ENCODE results near the gene MDFIC. TPM values are rescaled to one million over a fixed set of nuclear protein-coding genes. Genes with fewer than 3 reads are reported as not detected.

The MDFIC gene
- total and polyA plus RNA-seq, 9 donors, result 10.6 to 30.0 (median 17.9) TPM

DNA sequence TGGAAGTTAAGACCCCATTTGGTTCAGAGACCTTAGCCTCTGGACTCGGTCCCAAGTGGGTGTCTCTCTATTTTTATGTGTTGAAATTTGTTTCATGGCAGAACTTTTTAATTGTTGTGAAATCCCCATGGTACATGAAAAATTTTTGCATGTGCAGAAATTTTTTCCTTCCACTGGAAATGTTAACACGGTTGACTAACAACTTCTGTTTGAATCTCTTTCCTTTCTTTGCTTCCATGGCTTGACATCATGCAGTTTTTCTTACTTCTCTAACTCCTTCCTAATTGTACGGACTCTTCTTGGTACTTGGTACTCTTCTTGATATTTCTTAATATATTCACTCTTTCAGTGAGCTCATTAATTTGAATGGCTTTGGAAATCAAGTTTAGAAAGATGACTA, 18.3 kb downstream of the MDFIC start:
- Histone ChIP-seq H3K27ac (no peak overlapping the region), H3K4me3 (no peak overlapping the region), H3K9me3 (no peaks in the 10 kb centered on the region), H3K4me1 (ENCODE audit: insufficient read depth) (peaks cover 5% of the 10 kb centered on the region), H3K27me3 (no peaks in the 10 kb centered on the region), H3K36me3 (no peaks in the 10 kb centered on the region)
- no peak for DNase-seq
- no peak for TF ChIP-seq EP300 (IDR thresholded peaks at IDR 0.05)
- TF ChIP-seq POLR2A (IDR thresholded peaks at IDR 0.05), result no peak
- TF ChIP-seq, protein P1, sequence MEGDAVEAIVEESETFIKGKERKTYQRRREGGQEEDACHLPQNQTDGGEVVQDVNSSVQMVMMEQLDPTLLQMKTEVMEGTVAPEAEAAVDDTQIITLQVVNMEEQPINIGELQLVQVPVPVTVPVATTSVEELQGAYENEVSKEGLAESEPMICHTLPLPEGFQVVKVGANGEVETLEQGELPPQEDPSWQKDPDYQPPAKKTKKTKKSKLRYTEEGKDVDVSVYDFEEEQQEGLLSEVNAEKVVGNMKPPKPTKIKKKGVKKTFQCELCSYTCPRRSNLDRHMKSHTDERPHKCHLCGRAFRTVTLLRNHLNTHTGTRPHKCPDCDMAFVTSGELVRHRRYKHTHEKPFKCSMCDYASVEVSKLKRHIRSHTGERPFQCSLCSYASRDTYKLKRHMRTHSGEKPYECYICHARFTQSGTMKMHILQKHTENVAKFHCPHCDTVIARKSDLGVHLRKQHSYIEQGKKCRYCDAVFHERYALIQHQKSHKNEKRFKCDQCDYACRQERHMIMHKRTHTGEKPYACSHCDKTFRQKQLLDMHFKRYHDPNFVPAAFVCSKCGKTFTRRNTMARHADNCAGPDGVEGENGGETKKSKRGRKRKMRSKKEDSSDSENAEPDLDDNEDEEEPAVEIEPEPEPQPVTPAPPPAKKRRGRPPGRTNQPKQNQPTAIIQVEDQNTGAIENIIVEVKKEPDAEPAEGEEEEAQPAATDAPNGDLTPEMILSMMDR (IDR thresholded peaks at IDR 0.05), result no peak
- intact Hi-C loops (cut with DNase I), result no loop called here
- WGBS, 3 donors, result 81 to 90% (median 89%) methylated on average over 3 of the region's 3 CpGs

DNA sequence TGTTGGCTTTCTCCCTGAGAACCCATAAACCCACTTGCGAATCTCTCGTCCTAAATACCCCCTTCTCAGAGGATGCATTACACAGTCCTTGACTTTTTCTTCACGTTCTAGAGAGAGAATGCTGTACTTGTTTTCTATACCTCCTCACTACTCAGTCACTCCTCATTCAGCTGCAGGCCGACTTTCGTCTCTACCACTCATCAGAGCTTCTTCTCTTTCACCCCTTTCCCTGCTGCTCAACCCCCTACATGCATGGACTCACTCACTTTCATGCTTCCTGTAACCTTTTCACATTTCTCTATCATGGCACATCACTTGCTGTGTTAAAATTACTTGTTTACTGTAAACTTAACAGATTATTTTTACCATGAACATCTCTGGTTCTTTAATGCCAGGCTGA, 19.8 kb downstream of the MDFIC start:
- peaks cover 5% of the 10 kb centered on the region for H3K4me1 ChIP-seq (ENCODE audit: insufficient read depth)
- no peaks in the 10 kb centered on the region for H3K27me3 ChIP-seq
- H3K36me3 ChIP-seq, result no peaks in the 10 kb centered on the region
- no peak for DNase-seq
- no peaks in the 10 kb centered on the region for H3K9me3 ChIP-seq
- no peak overlapping the region for H3K4me3 ChIP-seq
- H3K27ac ChIP-seq, result no peak overlapping the region
- 94 to 99% (median 97%) methylated on average over 5 of the region's 5 CpGs for WGBS, 3 donors
- intact Hi-C loops (cut with DNase I), result no loop called here
- TF ChIP-seq EP300 (IDR thresholded peaks at IDR 0.05) (no peak), POLR2A (IDR thresholded peaks at IDR 0.05) (no peak)
- TF ChIP-seq, protein P1 (IDR thresholded peaks at IDR 0.05), result no peak

DNA sequence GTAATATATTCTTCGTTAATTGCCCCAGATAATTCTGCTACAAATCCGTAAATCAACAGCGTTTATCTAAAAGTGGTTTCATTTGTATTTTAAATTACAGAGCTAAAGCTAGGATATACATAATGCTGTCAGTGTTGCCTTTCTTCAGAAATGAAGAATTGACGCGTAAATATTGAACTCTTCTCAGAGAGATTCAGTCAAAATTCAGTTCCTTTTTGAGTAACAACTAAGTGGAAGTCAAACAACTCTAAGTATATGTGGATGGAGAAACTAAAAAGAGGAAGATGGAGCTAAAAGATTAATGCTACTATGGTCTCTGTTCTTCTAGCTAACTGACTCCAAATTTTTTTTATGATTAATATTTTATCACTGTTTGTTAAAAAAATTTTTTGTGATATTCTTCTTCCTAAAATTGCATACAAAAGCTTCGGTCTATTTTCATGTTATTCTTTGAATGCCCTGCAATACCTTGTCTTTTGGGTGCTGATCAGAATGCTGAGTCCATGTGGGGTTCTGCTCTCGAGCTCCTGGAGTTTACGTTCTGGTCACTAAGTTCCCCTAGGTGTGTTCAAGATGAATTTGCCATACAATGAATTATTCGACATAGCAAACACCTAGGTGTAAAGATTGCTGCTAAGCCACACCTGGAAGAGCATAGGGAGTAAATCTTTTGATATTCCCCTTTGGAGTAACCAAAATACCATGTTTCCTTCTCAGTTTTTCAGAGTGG, 20.7 kb downstream of the MDFIC start:
- Histone ChIP-seq H3K27ac (no peak overlapping the region), H3K4me3 (no peak overlapping the region), H3K9me3 (no peaks in the 10 kb centered on the region), H3K4me1 (ENCODE audit: insufficient read depth) (peaks cover 5% of the 10 kb centered on the region), H3K36me3 (no peaks in the 10 kb centered on the region), H3K27me3 (no peaks in the 10 kb centered on the region)
- intact Hi-C loops (cut with DNase I), result no loop called here
- no peak for DNase-seq
- TF ChIP-seq EP300 (IDR thresholded peaks at IDR 0.05) (no peak), POLR2A (IDR thresholded peaks at IDR 0.05) (no peak)
- TF ChIP-seq, protein P1 (IDR thresholded peaks at IDR 0.05), result no peak
- WGBS, 3 donors, result 83 to 86% (median 85%) methylated on average over 9 of the region's 9 CpGs

DNA sequence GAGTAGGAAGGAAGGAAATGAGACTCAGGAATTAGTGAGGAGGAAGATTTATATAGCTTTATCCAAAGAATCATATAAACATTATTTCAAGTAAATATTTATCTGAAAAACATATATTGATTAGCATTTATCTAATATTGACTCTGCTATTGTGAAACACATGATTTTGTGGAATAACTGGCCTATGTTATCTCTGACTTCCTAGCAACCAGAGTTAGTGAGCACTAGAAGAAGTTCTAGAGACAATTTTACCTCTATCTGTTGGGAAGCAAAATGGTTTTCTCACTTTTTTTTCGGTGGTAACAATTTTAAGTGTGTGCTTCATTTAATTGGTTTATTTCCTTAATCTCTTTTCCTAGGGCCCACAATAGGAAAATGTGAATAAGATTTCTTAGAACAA, 21.6 kb downstream of the MDFIC start:
- intact Hi-C loops (cut with DNase I), result no loop called here
- Histone ChIP-seq H3K9me3 (no peaks in the 10 kb centered on the region), H3K4me3 (no peak overlapping the region), H3K36me3 (no peaks in the 10 kb centered on the region), H3K27ac (no peak overlapping the region), H3K4me1 (ENCODE audit: insufficient read depth) (peaks cover 5% of the 10 kb centered on the region), H3K27me3 (no peaks in the 10 kb centered on the region)
- TF ChIP-seq, protein P1 (IDR thresholded peaks at IDR 0.05), result no peak
- no peak for TF ChIP-seq POLR2A (IDR thresholded peaks at IDR 0.05)
- no peak for TF ChIP-seq EP300 (IDR thresholded peaks at IDR 0.05)
- DNase-seq, result no peak
- WGBS, 3 donors, result 92 to 98% (median 96%) methylated on average over 1 of the region's 1 CpG
